SK-N-SH treated with all-trans-retinoic acid at 6 μM for 48 hours (cell line): ENCODE measurements around the gene CDK7.

Experiments used
- ATAC-seq: fragments of 200-7000 bp; cut with Tn5 transposase; 3 replicates; pipeline ENCODE4 v1.9.1; 2020; ENCODE audit warnings: mild to moderate bottlenecking, moderate library complexity
- ARNTL ChIP-seq: fragments of 450-650 bp; formaldehyde crosslinking; IDR thresholded peaks from 2 replicates; pipeline ENCODE4 v1.5.0; 2020; ENCODE audit warnings: low read depth, mild to moderate bottlenecking, moderate library complexity, borderline replicate concordance
- BACH2 ChIP-seq: fragments of 250-450 bp; sonication (Bioruptor Pico); IDR thresholded peaks from 2 replicates; pipeline ENCODE4 v1.9.0; 2021; ENCODE audit warnings: mild to moderate bottlenecking, borderline replicate concordance
- CREB5 ChIP-seq: fragments of 250-450 bp; sonication (Bioruptor Pico); IDR thresholded peaks from 2 replicates; pipeline ENCODE4 v1.5.1; 2020; ENCODE audit warnings: low read depth, mild to moderate bottlenecking, moderate library complexity
- CSDC2 ChIP-seq: fragments of 250-450 bp; sonication (Bioruptor Pico); IDR thresholded peaks from 2 replicates; pipeline ENCODE4 v1.5.0; 2020; ENCODE audit warnings: mild to moderate bottlenecking, moderate library complexity
- CSRNP3 ChIP-seq: fragments of 250-450 bp; sonication (Bioruptor Pico); IDR thresholded peaks from 2 replicates; pipeline ENCODE4 v1.5.1; 2021; ENCODE audit warnings: mild to moderate bottlenecking, moderate library complexity
- ESRRG ChIP-seq: fragments of 250-450 bp; sonication (Bioruptor Pico); IDR thresholded peaks from 2 replicates; pipeline ENCODE4 v1.6.1; 2021; ENCODE audit warnings: mild to moderate bottlenecking
- GLIS3 ChIP-seq: fragments of 250-450 bp; sonication (Bioruptor Pico); IDR thresholded peaks from 2 replicates; pipeline ENCODE4 v1.5.0; 2020; ENCODE audit warnings: mild to moderate bottlenecking, moderate library complexity
- ISL1 ChIP-seq: fragments of 250-450 bp; sonication (Bioruptor Pico); IDR thresholded peaks from 2 replicates; pipeline ENCODE4 v2.1.2; 2022; ENCODE audit warnings: mild to moderate bottlenecking, moderate library complexity
- OSR1 ChIP-seq: fragments of 250-450 bp; sonication (Bioruptor Pico); IDR thresholded peaks from 2 replicates; pipeline ENCODE4 v1.8.0; 2022; ENCODE audit warnings: moderate library complexity, mild to moderate bottlenecking, inconsistent platforms
- PATZ1 ChIP-seq: fragments of 250-450 bp; sonication (Bioruptor Pico); IDR thresholded peaks from 2 replicates; pipeline ENCODE4 v1.8.0; 2020; ENCODE audit warnings: mild to moderate bottlenecking, moderate library complexity, borderline replicate concordance
- POU6F1 ChIP-seq: fragments of 250-450 bp; sonication (Bioruptor Pico); IDR thresholded peaks from 2 replicates; pipeline ENCODE4 v1.8.0; 2021; ENCODE audit warnings: low read depth, mild to moderate bottlenecking, moderate library complexity, borderline replicate concordance
- PPARA ChIP-seq: fragments of 250-450 bp; sonication (Bioruptor Pico); IDR thresholded peaks from 2 replicates; pipeline ENCODE4 v1.5.0; 2020; ENCODE audit warnings: mild to moderate bottlenecking, borderline replicate concordance
- RARB ChIP-seq: fragments of 250-450 bp; sonication (Bioruptor Pico); IDR thresholded peaks from 2 replicates; pipeline ENCODE4 v1.8.0; 2021; ENCODE audit warnings: mild to moderate bottlenecking, moderate library complexity
- SNAI2 ChIP-seq: fragments of 250-450 bp; sonication (Bioruptor Pico); IDR thresholded peaks from 2 replicates; pipeline ENCODE4 v1.5.0; 2020; ENCODE audit warnings: mild to moderate bottlenecking, moderate library complexity
- TCF4 ChIP-seq: fragments of 250-450 bp; sonication (Bioruptor Pico); IDR thresholded peaks from 2 replicates; pipeline ENCODE4 v1.8.0; 2021; ENCODE audit warnings: mild to moderate bottlenecking, moderate library complexity, borderline replicate concordance
- TOX ChIP-seq: fragments of 250-450 bp; sonication (Bioruptor Pico); IDR thresholded peaks from 2 replicates; pipeline ENCODE4 v1.8.0; 2021; ENCODE audit warnings: mild to moderate bottlenecking, moderate library complexity, borderline replicate concordance
- TSHZ2 ChIP-seq: fragments of 250-450 bp; sonication (Bioruptor Pico); IDR thresholded peaks from 2 replicates; pipeline ENCODE4 v1.5.0; 2020; ENCODE audit warnings: mild to moderate bottlenecking, moderate library complexity
- ZC3H10 ChIP-seq: fragments of 250-450 bp; sonication (Bioruptor Pico); IDR thresholded peaks from 2 replicates; pipeline ENCODE4 v1.5.1; 2021; ENCODE audit warnings: mild to moderate bottlenecking, moderate library complexity
- ZFP3 ChIP-seq: fragments of 250-450 bp; sonication (Bioruptor Pico); IDR thresholded peaks from 2 replicates; pipeline ENCODE4 v1.5.0; 2020; ENCODE audit warnings: mild to moderate bottlenecking, moderate library complexity
- ZFP30 ChIP-seq: fragments of 450-650 bp; formaldehyde crosslinking; IDR thresholded peaks from 2 replicates; pipeline ENCODE4 v1.5.0; 2022; ENCODE audit warnings: mild to moderate bottlenecking, moderate library complexity
- ZNF565 ChIP-seq: fragments of 450-650 bp; formaldehyde crosslinking; conservative IDR thresholded peaks from 2 replicates; pipeline ENCODE4 v1.5.0; 2020; ENCODE audit warnings: low read depth, mild to moderate bottlenecking, moderate library complexity
- ZNF70 ChIP-seq: fragments of 450-650 bp; formaldehyde crosslinking; IDR thresholded peaks from 2 replicates; pipeline ENCODE4 v1.5.0; 2020; ENCODE audit warnings: mild to moderate bottlenecking, moderate library complexity
- ZNF8 ChIP-seq: fragments of 450-650 bp; formaldehyde crosslinking; IDR thresholded peaks from 2 replicates; pipeline ENCODE4 v1.5.0; 2020; ENCODE audit warnings: mild to moderate bottlenecking, moderate library complexity

CDK7 gene

GRCh38 chr5:69271376-69271775 lies 36.7 kb downstream of the CDK7 start (continued):
- TF ChIP-seq PATZ1 (CRISPR knock-in tag) (no peak), ARNTL (no peak), GLIS3 (CRISPR knock-in tag) (no peak)
- TF ChIP-seq, all 23 proteins: peak for 0

- TF ChIP-seq PPARA (CRISPR knock-in tag) (no peak), RARB (CRISPR knock-in tag) (no peak), ZNF70 (no peak), OSR1 (no peak)
- ATAC-seq, result no peak
Observed at GRCh38 chr5:69275563-69275962, 40.9 kb downstream of the CDK7 start.

GRCh38 chr5:69276422-69277174 lies 41.9 kb downstream of the CDK7 start:
- no peak for TF ChIP-seq ZFP3
- TF ChIP-seq GLIS3 (CRISPR knock-in tag), result no peak
- ATAC-seq, result no peak

GRCh38 chr5:69279517-69279916 lies 44.8 kb downstream of the CDK7 start:
- TF ChIP-seq ZC3H10 (CRISPR knock-in tag), result no peak
- TF ChIP-seq TSHZ2 (CRISPR knock-in tag), result no peak
- no peak for TF ChIP-seq TCF4 (CRISPR knock-in tag)
- TF ChIP-seq ZFP3, result no peak
- no peak for TF ChIP-seq ZNF70
- no peak for TF ChIP-seq GLIS3 (CRISPR knock-in tag)
- TF ChIP-seq TOX (CRISPR knock-in tag), result no peak
- TF ChIP-seq SNAI2, result no peak
- no peak for TF ChIP-seq ZNF565 (CRISPR knock-in tag)
- TF ChIP-seq ISL1 (CRISPR knock-in tag), result no peak
- TF ChIP-seq RARB (CRISPR knock-in tag), result no peak
- no peak for TF ChIP-seq OSR1
- TF ChIP-seq ESRRG (CRISPR knock-in tag), result no peak
- TF ChIP-seq ZNF8 (CRISPR knock-in tag), result no peak
- no peak for TF ChIP-seq BACH2
- no peak for TF ChIP-seq ZFP30
- no peak for TF ChIP-seq CREB5 (CRISPR knock-in tag)
- TF ChIP-seq POU6F1 (CRISPR knock-in tag), result no peak

GRCh38 chr5:69281114-69281513 lies 46.4 kb downstream of the CDK7 start:
- no peak for ATAC-seq
- TF ChIP-seq ZNF70 (no peak), SNAI2 (no peak), POU6F1 (CRISPR knock-in tag) (no peak), TOX (CRISPR knock-in tag) (no peak), CSDC2 (CRISPR knock-in tag) (no peak), ISL1 (CRISPR knock-in tag) (no peak), CREB5 (CRISPR knock-in tag) (no peak), ZFP3 (no peak), PPARA (CRISPR knock-in tag) (no peak), ESRRG (CRISPR knock-in tag) (no peak), CSRNP3 (no peak)

More at GRCh38 chr5:69279517-69279916, 44.8 kb downstream of the CDK7 start:
- ATAC-seq, result no peak
